ENCODE data around the gene MCOLN2.

MCOLN2 gene

GRCh38 chr1:84996846-84997666, at the start of gene MCOLN2:
MCOLN2 (minus strand) TSS chr1:84997113; CDS start chr1:84996872, 241 bp downstream.
- DNase-seq (ENCODE audit: low spot score) (no peak), ATAC-seq (ENCODE audit: low read depth) (peak; percentile 81)
- H3K36me3 ChIP-seq (ENCODE audit: low read depth) = no peaks in the 10 kb centered on the region
- TF ChIP-seq, protein P1, sequence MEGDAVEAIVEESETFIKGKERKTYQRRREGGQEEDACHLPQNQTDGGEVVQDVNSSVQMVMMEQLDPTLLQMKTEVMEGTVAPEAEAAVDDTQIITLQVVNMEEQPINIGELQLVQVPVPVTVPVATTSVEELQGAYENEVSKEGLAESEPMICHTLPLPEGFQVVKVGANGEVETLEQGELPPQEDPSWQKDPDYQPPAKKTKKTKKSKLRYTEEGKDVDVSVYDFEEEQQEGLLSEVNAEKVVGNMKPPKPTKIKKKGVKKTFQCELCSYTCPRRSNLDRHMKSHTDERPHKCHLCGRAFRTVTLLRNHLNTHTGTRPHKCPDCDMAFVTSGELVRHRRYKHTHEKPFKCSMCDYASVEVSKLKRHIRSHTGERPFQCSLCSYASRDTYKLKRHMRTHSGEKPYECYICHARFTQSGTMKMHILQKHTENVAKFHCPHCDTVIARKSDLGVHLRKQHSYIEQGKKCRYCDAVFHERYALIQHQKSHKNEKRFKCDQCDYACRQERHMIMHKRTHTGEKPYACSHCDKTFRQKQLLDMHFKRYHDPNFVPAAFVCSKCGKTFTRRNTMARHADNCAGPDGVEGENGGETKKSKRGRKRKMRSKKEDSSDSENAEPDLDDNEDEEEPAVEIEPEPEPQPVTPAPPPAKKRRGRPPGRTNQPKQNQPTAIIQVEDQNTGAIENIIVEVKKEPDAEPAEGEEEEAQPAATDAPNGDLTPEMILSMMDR (IDR thresholded peaks at IDR 0.05; ENCODE audit: poor library complexity, severe bottlenecking) = peak; percentile 9
- H3K4me1 ChIP-seq (ENCODE audit: insufficient read depth, poor library complexity, severe bottlenecking) = no peaks in the 10 kb centered on the region
- no peaks in the 10 kb centered on the region for H3K9me3 ChIP-seq (ENCODE audit: severe bottlenecking)
- H3K4me3 ChIP-seq (ENCODE audit: severe bottlenecking) = peak within 1 kb of the TSS; percentile 34
- no peak within 1 kb of the TSS for H3K27ac ChIP-seq (ENCODE audit: poor library complexity, severe bottlenecking)
- H3K27me3 ChIP-seq (ENCODE audit: insufficient read depth, poor library complexity, severe bottlenecking) = peaks cover 39% of the 10 kb centered on the region

- DNase-seq (ENCODE audit: low spot score) (no peak), ATAC-seq (ENCODE audit: low read depth) (no peak)
- no peaks in the 10 kb centered on the region for H3K4me1 ChIP-seq (ENCODE audit: insufficient read depth, poor library complexity, severe bottlenecking)
- H3K36me3 ChIP-seq (ENCODE audit: low read depth) = no peaks in the 10 kb centered on the region
- TF ChIP-seq, protein P1 (IDR thresholded peaks at IDR 0.05; ENCODE audit: poor library complexity, severe bottlenecking) = no peak
- no peaks in the 10 kb centered on the region for H3K9me3 ChIP-seq (ENCODE audit: severe bottlenecking)
- no peak overlapping the region for H3K27ac ChIP-seq (ENCODE audit: poor library complexity, severe bottlenecking)
- H3K4me3 ChIP-seq (ENCODE audit: severe bottlenecking) = no peak overlapping the region
- no peaks in the 10 kb centered on the region for H3K27me3 ChIP-seq (ENCODE audit: insufficient read depth, poor library complexity, severe bottlenecking)
Observed at GRCh38 chr1:85042413-85042812, 45.5 kb upstream of the MCOLN2 start.

DNA sequence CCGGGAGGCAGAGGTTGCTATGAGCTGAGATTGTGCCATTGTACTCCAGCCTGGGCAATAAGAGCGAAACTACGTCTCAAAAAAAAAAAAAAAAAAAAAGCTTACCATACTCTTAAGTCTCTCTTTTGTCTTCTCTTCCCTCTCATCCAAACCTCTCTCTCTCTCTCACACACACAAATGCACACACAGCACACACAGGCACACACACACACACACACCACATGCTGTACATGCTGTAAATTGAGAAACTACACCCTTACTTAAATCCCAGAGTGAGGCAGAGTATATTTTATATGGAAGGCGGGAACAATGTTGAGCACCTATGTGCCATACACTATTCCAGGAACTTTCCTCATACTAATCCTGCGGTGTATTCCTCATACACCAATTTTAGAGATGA, 44.9 kb upstream of the MCOLN2 start:
- ATAC-seq (ENCODE audit: low read depth) = no peak
- no peak for DNase-seq (ENCODE audit: low spot score)
- H3K4me1 ChIP-seq (ENCODE audit: insufficient read depth, poor library complexity, severe bottlenecking) = no peaks in the 10 kb centered on the region
- no peaks in the 10 kb centered on the region for H3K9me3 ChIP-seq (ENCODE audit: severe bottlenecking)
- no peak overlapping the region for H3K27ac ChIP-seq (ENCODE audit: poor library complexity, severe bottlenecking)
- no peak overlapping the region for H3K4me3 ChIP-seq (ENCODE audit: severe bottlenecking)
- no peaks in the 10 kb centered on the region for H3K27me3 ChIP-seq (ENCODE audit: insufficient read depth, poor library complexity, severe bottlenecking)
- TF ChIP-seq, protein P1 (IDR thresholded peaks at IDR 0.05; ENCODE audit: poor library complexity, severe bottlenecking) = no peak
- no peaks in the 10 kb centered on the region for H3K36me3 ChIP-seq (ENCODE audit: low read depth)

DNA sequence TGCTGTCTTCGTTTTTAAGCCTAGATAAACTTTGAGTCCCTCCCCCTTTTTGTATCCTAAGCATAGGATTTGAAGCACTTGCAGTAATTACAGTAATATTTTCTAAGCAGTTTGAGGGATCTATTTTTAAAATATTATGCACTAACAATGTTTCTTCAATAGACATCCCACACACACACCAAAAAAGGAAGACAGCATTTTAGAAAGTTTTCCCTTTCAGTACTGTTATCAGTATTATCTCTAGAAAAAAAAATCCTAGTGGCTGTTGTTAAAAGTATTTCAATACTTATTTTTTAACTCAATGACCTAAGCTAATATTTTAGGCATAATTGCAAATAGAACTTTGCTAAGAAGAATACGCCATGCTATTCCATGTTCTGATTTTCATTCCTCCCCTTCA, 36.3 kb upstream of the MCOLN2 start:
- H3K9me3 ChIP-seq (ENCODE audit: severe bottlenecking) = no peaks in the 10 kb centered on the region
- no peak overlapping the region for H3K27ac ChIP-seq (ENCODE audit: poor library complexity, severe bottlenecking)
- DNase-seq (ENCODE audit: low spot score) (no peak), ATAC-seq (ENCODE audit: low read depth) (no peak)
- no peak overlapping the region for H3K4me3 ChIP-seq (ENCODE audit: severe bottlenecking)
- H3K27me3 ChIP-seq (ENCODE audit: insufficient read depth, poor library complexity, severe bottlenecking) = no peaks in the 10 kb centered on the region
- H3K4me1 ChIP-seq (ENCODE audit: insufficient read depth, poor library complexity, severe bottlenecking) = no peaks in the 10 kb centered on the region
- TF ChIP-seq, protein P1 (IDR thresholded peaks at IDR 0.05; ENCODE audit: poor library complexity, severe bottlenecking) = no peak
- H3K36me3 ChIP-seq (ENCODE audit: low read depth) = peaks cover 17% of the 10 kb centered on the region; the same call in 1 of the 2 replicates

- Histone ChIP-seq H3K27ac (ENCODE audit: poor library complexity, severe bottlenecking) (no peak overlapping the region), H3K9me3 (ENCODE audit: severe bottlenecking) (no peaks in the 10 kb centered on the region), H3K4me3 (ENCODE audit: severe bottlenecking) (no peak overlapping the region), H3K27me3 (ENCODE audit: insufficient read depth, poor library complexity, severe bottlenecking) (no peaks in the 10 kb centered on the region), H3K36me3 (ENCODE audit: low read depth) (peaks cover 20% of the 10 kb centered on the region; the same call in 1 of the 2 replicates), H3K4me1 (ENCODE audit: insufficient read depth, poor library complexity, severe bottlenecking) (no peaks in the 10 kb centered on the region)
- TF ChIP-seq, protein P1 (IDR thresholded peaks at IDR 0.05; ENCODE audit: poor library complexity, severe bottlenecking) = no peak
- ATAC-seq (ENCODE audit: low read depth) = no peak
- no peak for DNase-seq (ENCODE audit: low spot score)
Observed at GRCh38 chr1:85030536-85030935, 33.6 kb upstream of the MCOLN2 start.

All from RWPE2 (cell line).